Measurements from ENCODE around the gene ENTPD2. TPM values are rescaled to one million over a fixed set of nuclear protein-coding genes. Genes with fewer than 3 reads are reported as not detected.
"Not testable (repeated sequence)": the region's sequence is repeated elsewhere in the genome, so short reads cannot be mapped to it uniquely, and the experiment has no call there.

ENTPD2 gene
- total RNA-seq, 2 donors from 2014 or later, result 0.41 to 0.67 TPM

DNA sequence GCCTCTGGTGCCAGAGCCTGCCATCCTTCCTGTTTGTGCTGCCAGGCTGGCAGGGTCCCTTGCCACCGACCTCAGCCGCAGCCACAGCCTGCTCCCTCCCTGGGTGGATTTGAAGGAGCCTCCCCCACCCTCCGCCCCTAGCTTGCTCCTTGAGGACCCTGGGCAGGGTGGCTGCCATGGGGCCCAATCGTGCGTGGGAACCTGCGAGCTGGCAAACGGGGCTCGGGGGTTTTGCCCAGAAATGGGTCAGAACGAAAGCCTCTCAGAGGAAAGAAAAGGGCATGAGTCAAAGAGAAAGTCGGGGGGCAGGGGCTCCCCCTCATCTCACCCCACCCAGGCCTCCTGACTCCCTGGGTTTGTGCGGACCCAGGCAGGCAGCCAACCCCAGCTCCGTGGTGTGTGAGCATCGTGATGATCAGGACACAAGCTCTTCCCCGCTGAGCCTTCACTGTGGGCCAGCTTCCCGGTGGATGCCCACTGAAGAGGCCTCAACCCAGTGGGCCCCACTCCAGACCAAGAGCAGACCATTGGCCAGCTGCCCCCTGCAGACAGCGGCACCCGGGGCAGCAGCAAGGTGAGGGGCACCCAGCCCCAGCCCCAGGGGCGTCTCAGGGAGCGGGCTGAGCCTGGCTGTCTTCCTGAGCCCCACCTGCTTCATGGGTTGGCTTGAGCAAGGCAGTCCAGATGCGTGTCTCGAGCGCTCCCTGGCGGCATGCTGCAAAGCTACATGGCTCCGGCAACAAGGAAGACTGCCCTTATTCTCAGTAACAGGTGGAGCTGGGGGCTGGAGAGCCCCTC is 19.0 kb downstream of the ENTPD2 start:
- no peak overlapping the region for H3K27ac ChIP-seq
- no peak overlapping the region for H3K4me3 ChIP-seq
- peaks cover 0 to 14% of the 10 kb centered on the region in 2 donors for H3K4me1 ChIP-seq
- peaks cover 13% of the 10 kb centered on the region for H3K36me3 ChIP-seq
- H3K27me3 ChIP-seq, result no peaks in the 10 kb centered on the region
- H3K9me3 ChIP-seq, result no peaks in the 10 kb centered on the region
- TF ChIP-seq, protein P1, sequence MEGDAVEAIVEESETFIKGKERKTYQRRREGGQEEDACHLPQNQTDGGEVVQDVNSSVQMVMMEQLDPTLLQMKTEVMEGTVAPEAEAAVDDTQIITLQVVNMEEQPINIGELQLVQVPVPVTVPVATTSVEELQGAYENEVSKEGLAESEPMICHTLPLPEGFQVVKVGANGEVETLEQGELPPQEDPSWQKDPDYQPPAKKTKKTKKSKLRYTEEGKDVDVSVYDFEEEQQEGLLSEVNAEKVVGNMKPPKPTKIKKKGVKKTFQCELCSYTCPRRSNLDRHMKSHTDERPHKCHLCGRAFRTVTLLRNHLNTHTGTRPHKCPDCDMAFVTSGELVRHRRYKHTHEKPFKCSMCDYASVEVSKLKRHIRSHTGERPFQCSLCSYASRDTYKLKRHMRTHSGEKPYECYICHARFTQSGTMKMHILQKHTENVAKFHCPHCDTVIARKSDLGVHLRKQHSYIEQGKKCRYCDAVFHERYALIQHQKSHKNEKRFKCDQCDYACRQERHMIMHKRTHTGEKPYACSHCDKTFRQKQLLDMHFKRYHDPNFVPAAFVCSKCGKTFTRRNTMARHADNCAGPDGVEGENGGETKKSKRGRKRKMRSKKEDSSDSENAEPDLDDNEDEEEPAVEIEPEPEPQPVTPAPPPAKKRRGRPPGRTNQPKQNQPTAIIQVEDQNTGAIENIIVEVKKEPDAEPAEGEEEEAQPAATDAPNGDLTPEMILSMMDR (IDR thresholded peaks at IDR 0.05), result peak; percentile 90 to 96
- DNase-seq (ENCODE audit: low spot score), result peak; percentile 83

DNA sequence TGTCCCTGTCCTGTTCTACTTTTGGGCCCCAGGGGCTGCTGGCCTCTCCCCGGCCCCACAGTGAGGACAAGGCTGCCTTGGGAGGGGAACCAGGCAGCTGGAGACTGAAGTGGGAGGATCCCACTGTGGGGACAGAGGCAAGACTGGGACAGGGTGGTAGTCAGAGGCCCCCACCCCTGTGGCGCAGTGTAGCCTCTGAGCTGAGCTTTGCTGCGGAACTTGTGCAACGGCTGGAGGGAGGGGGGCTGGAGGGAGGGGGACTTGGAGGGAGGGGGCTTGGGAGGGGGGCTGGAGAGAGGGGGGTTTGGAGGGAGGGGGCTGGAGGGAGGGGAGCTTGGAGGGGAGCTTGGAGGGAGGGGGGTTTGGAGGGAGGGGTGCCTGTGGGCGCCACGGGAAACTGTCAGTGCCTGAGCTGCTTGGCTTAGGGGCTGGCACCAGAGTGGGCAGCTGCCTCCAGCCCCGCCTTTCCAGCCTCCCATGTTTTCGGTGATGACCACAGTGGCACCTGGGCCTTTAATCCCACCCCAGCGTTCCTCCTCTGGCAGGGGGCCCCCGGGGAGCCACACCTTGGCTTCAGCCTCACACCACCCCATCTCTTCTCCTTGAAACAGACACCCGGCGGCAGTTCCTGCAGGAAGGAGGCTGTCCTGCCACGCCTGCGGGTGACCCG is 19.7 kb downstream of the ENTPD2 start:
- Histone ChIP-seq H3K27me3 (no peaks in the 10 kb centered on the region), H3K4me1 (peaks cover 0 to 18% of the 10 kb centered on the region in 2 donors), H3K9me3 (no peaks in the 10 kb centered on the region), H3K27ac (no peak overlapping the region), H3K36me3 (peaks cover 6% of the 10 kb centered on the region), H3K4me3 (peak overlapping the region in 1 of 2 donors; percentile 21)
- TF ChIP-seq, protein P1 (IDR thresholded peaks at IDR 0.05), result no peak
- no peak for DNase-seq (ENCODE audit: low spot score)

DNA sequence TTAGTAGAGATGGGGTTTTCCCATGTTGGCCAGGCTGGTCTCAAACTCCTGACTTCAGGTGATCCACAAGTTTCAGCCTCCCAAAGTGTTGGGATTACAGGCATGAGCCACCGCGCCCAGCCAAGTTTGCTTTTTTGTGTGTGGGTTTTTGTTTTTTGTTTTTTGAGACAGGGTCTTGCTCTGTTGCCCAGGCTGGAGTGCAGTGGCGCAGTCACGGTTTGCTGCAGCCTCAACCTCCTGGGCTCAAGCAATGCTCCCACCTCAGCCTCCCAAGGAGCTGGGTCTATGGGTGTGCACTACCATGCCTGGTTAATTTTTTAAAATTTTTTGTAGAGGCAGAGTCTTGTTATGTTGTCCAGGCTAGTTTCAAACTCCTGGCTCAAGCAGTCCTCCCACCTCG is 20.4 kb downstream of the ENTPD2 start:
- Histone ChIP-seq H3K4me3 (peak overlapping the region in 1 of 2 donors; percentile 21), H3K4me1 (peaks cover 0 to 25% of the 10 kb centered on the region in 2 donors)
- DNase-seq (ENCODE audit: low spot score); H3K9me3 ChIP-seq; H3K27me3 ChIP-seq; H3K27ac ChIP-seq; H3K36me3 ChIP-seq: not testable (repeated sequence)

DNA sequence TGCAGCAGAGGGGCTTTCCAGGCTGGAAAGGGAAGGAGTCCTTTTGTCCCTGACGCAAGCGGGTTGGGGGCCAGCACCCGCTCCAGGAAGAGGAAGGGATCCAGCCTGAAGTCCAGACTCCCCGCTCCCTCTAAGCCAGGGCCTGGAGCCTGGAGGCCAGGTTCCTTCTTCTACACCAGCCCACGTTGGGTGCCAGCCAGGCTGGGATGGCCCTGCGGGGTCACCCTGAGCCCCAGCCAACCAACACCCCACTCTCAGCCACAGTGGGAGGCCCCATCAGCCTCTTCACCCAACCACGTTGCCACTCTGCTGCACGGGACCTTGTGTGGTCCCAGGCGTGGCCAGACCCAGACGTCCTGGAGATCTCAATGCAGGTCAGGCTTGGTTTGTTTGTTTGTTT is 21.0 kb downstream of the ENTPD2 start:
- Histone ChIP-seq H3K27ac (no peak overlapping the region), H3K4me3 (peak overlapping the region in 1 of 2 donors; percentile 21), H3K27me3 (no peaks in the 10 kb centered on the region), H3K9me3 (no peaks in the 10 kb centered on the region), H3K36me3 (no peaks in the 10 kb centered on the region), H3K4me1 (peaks cover 0 to 27% of the 10 kb centered on the region in 2 donors)
- DNase-seq (ENCODE audit: low spot score), result peak; percentile 69
- TF ChIP-seq, protein P1 (IDR thresholded peaks at IDR 0.05), result no peak

DNA sequence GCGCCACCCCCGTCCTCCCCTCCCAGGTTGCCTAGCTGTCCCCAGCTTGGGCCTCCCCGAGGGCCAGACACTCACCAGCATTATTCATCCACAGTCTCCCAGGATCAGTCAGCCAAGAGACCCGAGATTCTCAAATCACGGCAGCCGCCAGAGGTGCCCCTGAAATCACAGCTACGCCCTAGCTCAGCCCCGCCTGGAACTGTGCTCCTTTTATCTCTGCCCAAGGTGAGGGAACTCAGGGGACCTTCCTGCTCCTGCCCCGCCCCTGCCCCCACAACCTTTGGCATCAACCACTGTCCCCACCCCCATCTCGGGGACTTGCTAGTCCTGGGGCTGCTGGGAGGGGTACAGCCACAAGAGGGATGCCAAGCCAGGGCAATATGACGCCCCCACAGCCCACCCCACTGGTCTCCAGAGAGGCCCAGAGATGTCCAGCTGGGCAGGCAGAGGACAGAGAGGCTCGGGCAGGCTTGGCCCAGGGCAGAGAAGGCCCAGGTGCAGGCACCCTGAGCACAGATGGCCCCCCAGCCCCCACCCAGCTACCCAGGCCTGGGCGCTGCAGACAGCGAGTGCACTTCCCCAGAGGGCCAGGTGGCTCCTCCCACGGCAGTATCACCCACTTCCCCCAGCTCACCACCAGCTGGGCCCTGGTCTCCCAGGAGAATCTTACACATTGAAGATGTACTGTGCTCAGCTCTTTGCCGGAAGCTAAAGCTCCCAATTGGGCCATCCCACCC is 21.8 kb downstream of the ENTPD2 start, which contains the start of gene FUT7:
TSS of gene FUT7 (minus strand) at position 185 of the 737 bp plus-strand sequence. CDS start at position 88, 97 bp downstream.
- Histone ChIP-seq H3K27ac (no peak within 1 kb of the TSS), H3K9me3 (no peaks in the 10 kb centered on the region), H3K4me3 (no peak within 1 kb of the TSS), H3K4me1 (peaks cover 0 to 33% of the 10 kb centered on the region in 2 donors), H3K27me3 (no peaks in the 10 kb centered on the region), H3K36me3 (no peaks in the 10 kb centered on the region)
- TF ChIP-seq, protein P1 (IDR thresholded peaks at IDR 0.05), result no peak
- no peak for DNase-seq (ENCODE audit: low spot score)

Data from right atrium auricular region (tissue), 2 donors.